Natural killer cell (primary cell): Measurements from ENCODE around the gene KLK10. TPM values are rescaled to one million over a fixed set of nuclear protein-coding genes. Genes with fewer than 3 reads are reported as not detected.

Experiments used
- ATAC-seq, 3 donors: fragments of 150-1000 bp in 2 of 3; fragments of 200-7000 bp in 1 of 3; cut with Tn5 transposase; 1 replicate in 1 of 3; 2 replicates in 2 of 3; pipeline ENCODE4 v1.10.0; 2021; ENCODE audit warnings: mild to moderate bottlenecking in 2 of 3, moderate library complexity in 2 of 3
- DNase-seq, 2 donors: peaks; one replicate each; pipeline versions ENCODE4 v3.0.0 to v3.0.0-alpha.2; 2013 to 2021; ENCODE audit warnings: mixed read lengths in 1 of 2
- H3K27ac ChIP-seq: one replicate; pipeline ENCODE4 v1.5.1; 2013; ENCODE audit warnings: mild to moderate bottlenecking, low read length
- H3K27me3 ChIP-seq: one replicate; pipeline ENCODE4 v1.6.1; 2013; ENCODE audit warnings: low read length; ENCODE audit not compliant: control insufficient read depth, insufficient read depth
- H3K36me3 ChIP-seq: one replicate; pipeline ENCODE4 v1.6.1; 2013; ENCODE audit warnings: low read length; ENCODE audit not compliant: control insufficient read depth, insufficient read depth
- H3K4me1 ChIP-seq: one replicate; pipeline ENCODE4 v1.6.1; 2013; ENCODE audit warnings: low read length; ENCODE audit not compliant: control insufficient read depth, insufficient read depth
- H3K4me3 ChIP-seq: one replicate; pipeline ENCODE4 v1.5.1; 2013; ENCODE audit warnings: low read length
- H3K9me3 ChIP-seq: one replicate; pipeline ENCODE4 v1.6.1; 2013; ENCODE audit warnings: low read length; ENCODE audit not compliant: control insufficient read depth, insufficient read depth
- H3K27ac Mint-ChIP-seq, 2 donors: one replicate each; pipeline ENCODE4 v1.8.0; 2022; ENCODE audit warnings: mild to moderate bottlenecking in 2 of 2, mixed read lengths in 2 of 2, moderate library complexity in 1 of 2
- H3K27me3 Mint-ChIP-seq, 2 donors: one replicate each; pipeline ENCODE4 v1.8.0; 2022; ENCODE audit warnings: low read depth in 2 of 2, mixed read lengths in 2 of 2
- H3K36me3 Mint-ChIP-seq: one replicate; pipeline ENCODE4 v1.8.0; 2022; ENCODE audit warnings: mixed read lengths
- H3K4me1 Mint-ChIP-seq, 2 donors: one replicate each; pipeline ENCODE4 v1.8.0; 2022; ENCODE audit warnings: mixed read lengths in 2 of 2
- H3K4me3 Mint-ChIP-seq: one replicate; pipeline ENCODE4 v1.8.0; 2022; ENCODE audit warnings: mild to moderate bottlenecking, moderate library complexity, mixed read lengths
- H3K9me3 Mint-ChIP-seq, 2 donors: one replicate each; pipeline ENCODE4 v1.8.0; 2022; ENCODE audit warnings: mixed read lengths in 2 of 2
- CTCF ChIP-seq: fragments of 200-600 bp; IDR thresholded peaks from one replicate; pipeline ENCODE4 v1.8.0; 2022; ENCODE audit warnings: antibody characterized with exemption
- WGBS: methylation state at CpG from one replicate; pipeline ENCODE4 v1.1.7; 2013; ENCODE audit warnings: missing lambda C conversion rate; ENCODE audit not compliant: insufficient coverage; 5-methylcytosine and 5-hydroxymethylcytosine counted together
- intact Hi-C: fragments of 100-400 bp; cut with micrococcal nuclease; formaldehyde crosslinking; loops from one replicate; pipeline ENCODE4 v1.14.2; 2022
- total RNA-seq, 4 donors: library from RNA; stranded (reverse); fragments of 120-200 nt in 1 of 4; gene quantifications; one replicate each; pipeline versions ENCODE4 v1.2.3 to v1.2.4, GENCODE V29; 2013 to 2022

Gene KLK10
- total RNA-seq, 3 donors from 2014 or later (not counting 1 experiment from before 2014, with no cell fraction given) = not detected

DNA sequence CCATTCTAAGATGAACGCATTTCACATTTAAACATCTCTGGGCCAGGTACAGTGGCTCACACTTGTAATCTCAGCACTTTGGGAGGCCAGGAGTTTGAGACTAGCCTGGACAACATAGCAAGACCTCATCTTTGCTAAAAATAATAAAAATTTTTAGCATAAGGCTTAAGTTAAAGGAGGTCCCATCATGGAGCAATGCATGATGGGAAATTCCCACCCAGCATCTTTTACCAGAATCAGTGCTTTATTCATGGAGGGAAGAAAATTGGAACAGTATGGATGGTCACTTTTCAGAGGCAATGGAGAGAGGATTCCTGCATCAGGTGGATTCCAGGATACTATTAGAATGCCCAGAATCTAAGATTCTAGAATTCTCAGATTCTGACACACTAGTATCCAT lies 14.3 kb downstream of the KLK10 start:
- no peaks in the 10 kb centered on the region for H3K36me3 ChIP-seq
- intact Hi-C loops = no loop called here
- no peaks in the 10 kb centered on the region for H3K9me3 ChIP-seq
- WGBS = 88% methylated on average over 1 of the region's 1 CpG
- no peak overlapping the region for H3K27ac Mint-ChIP-seq
- peaks cover 5% of the 10 kb centered on the region for H3K27me3 ChIP-seq
- H3K27ac ChIP-seq = no peak overlapping the region
- peaks cover 0 to 6% of the 10 kb centered on the region in 2 donors for H3K4me1 Mint-ChIP-seq
- H3K36me3 Mint-ChIP-seq = no peaks in the 10 kb centered on the region
- ATAC-seq (no peak), DNase-seq (no peak)
- no peak overlapping the region for H3K4me3 ChIP-seq
- no peak overlapping the region for H3K4me3 Mint-ChIP-seq
- TF ChIP-seq CTCF = no peak
- H3K27me3 Mint-ChIP-seq = peaks cover 40 to 44% of the 10 kb centered on the region in 2 donors
- H3K9me3 Mint-ChIP-seq = no peaks in the 10 kb centered on the region
- H3K4me1 ChIP-seq = no peaks in the 10 kb centered on the region

- Mint-ChIP-seq H3K27me3 (peaks cover 40 to 41% of the 10 kb centered on the region in 2 donors), H3K9me3 (no peaks in the 10 kb centered on the region), H3K4me1 (peaks cover 0 to 6% of the 10 kb centered on the region in 2 donors), H3K36me3 (no peaks in the 10 kb centered on the region), H3K4me3 (no peak overlapping the region), H3K27ac (no peak overlapping the region)
- no peak overlapping the region for H3K4me3 ChIP-seq
- intact Hi-C loops = no loop called here
- no peak overlapping the region for H3K27ac ChIP-seq
- no peak for TF ChIP-seq CTCF
- H3K36me3 ChIP-seq = no peaks in the 10 kb centered on the region
- 64% methylated on average over 7 of the region's 7 CpGs for WGBS
- no peaks in the 10 kb centered on the region for H3K4me1 ChIP-seq
- no peak for DNase-seq
- H3K27me3 ChIP-seq = peaks cover 5% of the 10 kb centered on the region
- no peak for ATAC-seq
- H3K9me3 ChIP-seq = no peaks in the 10 kb centered on the region
These were observed 16.2 kb downstream of the KLK10 start for GRCh38 chr19:51003316-51003715.

- ATAC-seq (peak; percentile 17 to 81 (median 77)), DNase-seq (no peak)
- Mint-ChIP-seq H3K27ac (peak overlapping the region in 1 of 2 donors; percentile 33), H3K4me3 (no peak overlapping the region), H3K4me1 (peaks cover 0 to 6% of the 10 kb centered on the region in 2 donors), H3K36me3 (no peaks in the 10 kb centered on the region), H3K27me3 (peaks cover 44 to 45% of the 10 kb centered on the region in 2 donors), H3K9me3 (no peaks in the 10 kb centered on the region)
- H3K9me3 ChIP-seq = no peaks in the 10 kb centered on the region
- no peak overlapping the region for H3K27ac ChIP-seq
- 74% methylated on average over 42 of the region's 42 CpGs for WGBS
- intact Hi-C loops = no loop called here
- H3K4me1 ChIP-seq = no peaks in the 10 kb centered on the region
- H3K36me3 ChIP-seq = no peaks in the 10 kb centered on the region
- H3K4me3 ChIP-seq = no peak overlapping the region
- no peak for TF ChIP-seq CTCF
- H3K27me3 ChIP-seq = peaks cover 5% of the 10 kb centered on the region
These were observed 16.8 kb downstream of the KLK10 start for GRCh38 chr19:51002542-51003311.
